Right lobe of liver (tissue), 6 donors: Measurements from ENCODE around the gene DNM1L. TPM values are rescaled to one million over a fixed set of nuclear protein-coding genes. Genes with fewer than 3 reads are reported as not detected.
A peak's percentile ranks its signal among the peaks of the same experiment; 100 is the strongest.

Experiments
- ATAC-seq, 4 donors: fragments of 200-7000 bp; cut with Tn5 transposase; one replicate each; pipeline ENCODE4 v1.9.1; 2020; ENCODE audit warnings: mild to moderate bottlenecking in 4 of 4, moderate library complexity in 4 of 4
- DNase-seq, 3 donors: peaks; one replicate each; pipeline ENCODE4 v3.0.0-alpha.2; 2020
- H3K27ac ChIP-seq, 3 donors: fragments of 200-600 bp; one replicate each; pipeline ENCODE4 v1.8.0; 2022
- H3K27me3 ChIP-seq, 2 donors: fragments of 200-600 bp; one replicate each; pipeline ENCODE4 v1.8.0; 2022
- H3K36me3 ChIP-seq, 4 donors: fragments of 200-600 bp; sonication (generic) in 1 of 4; one replicate each; pipeline versions ENCODE4 v1.5.1 to v1.8.0; 2017 to 2022; ENCODE audit warnings: control low read depth in 1 of 4
- H3K4me1 ChIP-seq, 4 donors: fragments of 200-600 bp; sonication (generic) in 1 of 4; one replicate each; pipeline versions ENCODE4 v1.5.1 to v1.8.0; 2017 to 2022; ENCODE audit warnings: control low read depth in 1 of 4
- H3K4me3 ChIP-seq, 3 donors: fragments of 200-600 bp; one replicate each; pipeline ENCODE4 v1.8.0; 2022
- H3K9me3 ChIP-seq, 4 donors: fragments of 200-600 bp; sonication (generic) in 1 of 4; one replicate each; pipeline versions ENCODE4 v1.5.1 to v1.8.0; 2017 to 2022; ENCODE audit warnings: control low read depth in 1 of 4
- CTCF ChIP-seq, 4 donors: fragments of 200-600 bp in 3 of 4; fragments of 450-650 bp in 1 of 4; IDR thresholded peaks; one replicate each; pipeline versions ENCODE4 v1.5.1 to v1.8.0; 2016 to 2022; ENCODE audit warnings: antibody characterized with exemption in 4 of 4, mild to moderate bottlenecking in 2 of 4
- POLR2A ChIP-seq: fragments of 450-650 bp; IDR thresholded peaks from one replicate; pipeline ENCODE4 v1.6.1; 2017; ENCODE audit warnings: antibody characterized with exemption, mild to moderate bottlenecking
- WGBS: methylation state at CpG from one replicate; pipeline ENCODE4 v1.1.6; 2018; ENCODE audit warnings: low coverage, low lambda C conversion rate; ENCODE audit not compliant: insufficient coverage; ENCODE audit errors: missing lambda C conversion rate; 5-methylcytosine and 5-hydroxymethylcytosine counted together
- intact Hi-C, 2 donors: fragments of 100-400 bp; cut with DNase I; formaldehyde crosslinking; loops; one replicate each; pipeline versions ENCODE4 v1.11.2 to v1.14.1; 2022
- total RNA-seq, 6 experiments: library from RNA; depleted of rRNA in 2 of 6; stranded (reverse); fragments of >200 nt in 2 of 6; fragmentation: NEBNext Ultra II Directional in 3 of 6; extraction: Animal tissue kit (Norgen Biotek cat#: 25700) in 3 of 6; gene quantifications; one replicate each; pipeline versions ENCODE4 v1.1.0 to v1.2.4, GENCODE V29; 2016 to 2023
- donor health status: DM: no; HTN: yes; CAD: no.
- donor health status: DM: no; HTN: no; CAD: no.
- donor health status: DM: no; HTN: no; CAD: no.
- donor health status: DM: no; HTN: yes; CAD: no.
- donor health status: DM: no; HTN: yes; CAD: no.

The DNM1L gene
- total RNA-seq, 6 experiments from 2014 or later, result 10.2 to 26.1 (median 21.1) TPM

GRCh38 chr12:32661706-32662105 lies 17.4 kb upstream of the DNM1L start:
- Histone ChIP-seq H3K36me3 (no peaks in the 10 kb centered on the region), H3K27me3 (no peaks in the 10 kb centered on the region), H3K4me1 (no peaks in the 10 kb centered on the region), H3K4me3 (no peak overlapping the region), H3K27ac (no peak overlapping the region), H3K9me3 (no peaks in the 10 kb centered on the region)
- intact Hi-C loops, result loop anchor here in 1 of 2 donors (5.0 to 10.0 kb wide), 2 partner anchors 207 to 299 kb away; no protein-coding TSS in a partner anchor
- TF ChIP-seq POLR2A (no peak), CTCF (IDR thresholded peaks at IDR 0.05) (no peak)
- no CpG with 5 or more reads among the region's 7 CpGs for WGBS
- ATAC-seq (no peak), DNase-seq (no peak)

GRCh38 chr12:32662665-32663064 lies 16.4 kb upstream of the DNM1L start:
- no peak overlapping the region for H3K27ac ChIP-seq
- intact Hi-C loops, result loop anchor here in 1 of 2 donors (5.0 to 10.0 kb wide), 2 partner anchors 208 to 300 kb away; no protein-coding TSS in a partner anchor
- DNase-seq (no peak), ATAC-seq (no peak)
- H3K36me3 ChIP-seq, result no peaks in the 10 kb centered on the region
- no peaks in the 10 kb centered on the region for H3K27me3 ChIP-seq
- 62% methylated on average over 2 of the region's 2 CpGs for WGBS
- no peak overlapping the region for H3K4me3 ChIP-seq
- H3K9me3 ChIP-seq, result no peaks in the 10 kb centered on the region
- TF ChIP-seq CTCF (IDR thresholded peaks at IDR 0.05), result no peak
- no peak for TF ChIP-seq POLR2A
- no peaks in the 10 kb centered on the region for H3K4me1 ChIP-seq

GRCh38 chr12:32666018-32666417 lies 13.1 kb upstream of the DNM1L start:
- WGBS, result 85% methylated on average over 10 of the region's 14 CpGs
- no peak overlapping the region for H3K27ac ChIP-seq
- H3K4me3 ChIP-seq, result peak overlapping the region in 1 of 3 donors; percentile 21
- DNase-seq, result no peak
- TF ChIP-seq POLR2A (no peak), CTCF (IDR thresholded peaks at IDR 0.05) (no peak)
- intact Hi-C loops, result loop anchor here in 1 of 2 donors (10.0 kb wide), 1 partner anchor 211 kb away; no protein-coding TSS in a partner anchor
- H3K27me3 ChIP-seq, result no peaks in the 10 kb centered on the region
- H3K36me3 ChIP-seq, result no peaks in the 10 kb centered on the region
- no peaks in the 10 kb centered on the region for H3K4me1 ChIP-seq
- H3K9me3 ChIP-seq, result no peaks in the 10 kb centered on the region
- no peak for ATAC-seq

- WGBS, result 93% methylated on average over 1 of the region's 1 CpG
- H3K36me3 ChIP-seq, result no peaks in the 10 kb centered on the region
Measured at GRCh38 chr12:32669584-32669983, 9.5 kb upstream of the DNM1L start.

More at GRCh38 chr12:32669584-32669983, 9.5 kb upstream of the DNM1L start:
- intact Hi-C loops, result loop anchor here in 1 of 2 donors (10.0 kb wide), 1 partner anchor 215 kb away; no protein-coding TSS in a partner anchor
- Histone ChIP-seq H3K27ac (no peak overlapping the region), H3K9me3 (no peaks in the 10 kb centered on the region), H3K27me3 (no peaks in the 10 kb centered on the region), H3K4me1 (no peaks in the 10 kb centered on the region), H3K4me3 (no peak overlapping the region)
- DNase-seq (no peak), ATAC-seq (no peak)
- no peak for TF ChIP-seq CTCF (IDR thresholded peaks at IDR 0.05)
